ENCODE data around the gene TEX11. TPM values are rescaled to one million over a fixed set of nuclear protein-coding genes. Genes with fewer than 3 reads are reported as not detected.
"Not testable (repeated sequence)": the region's sequence is repeated elsewhere in the genome, so short reads cannot be mapped to it uniquely, and the experiment has no call there.

The TEX11 gene
- total RNA-seq, 2 experiments from 2014 or later = not detected

GRCh38 chrX:70720721-70721120 lies 187.8 kb downstream of the TEX11 start:
- no peaks in the 10 kb centered on the region for H3K79me2 ChIP-seq (ENCODE audit: insufficient read depth, low read depth, low read length)
- H3K4me2 ChIP-seq (ENCODE audit: low read length) = no peak overlapping the region
- ChIA-PET POLR2A (interaction anchor here (0.5 kb wide), 1 partner anchor 305 kb away, joined by 3 read pairs; no protein-coding TSS in a partner anchor), CTCF (ENCODE audit: unreplicated experiment) (no interaction called here)
- DNase-seq (ENCODE audit: low spot score) = no peak
- intact Hi-C loops (cut with micrococcal nuclease; ENCODE audit: unreplicated experiment) = no loop called here
- H3K4me3 ChIP-seq (ENCODE audit: low read depth, low read length, poor library complexity, severe bottlenecking) = no peak overlapping the region
- H3K27ac ChIP-seq (ENCODE audit: low read depth, low read length, poor library complexity, severe bottlenecking) = no peak overlapping the region
- H2AFZ ChIP-seq (ENCODE audit: low read length) = no peak overlapping the region
- no TSS peak for BruUV-seq (replicated peaks)
- no peak for TF ChIP-seq EZH2phosphoT487 (IDR thresholded peaks at IDR 0.05; ENCODE audit: borderline replicate concordance, low read depth, low read length)
- no peak for TF ChIP-seq CTCF (conservative IDR thresholded peaks at IDR 0.05; ENCODE audit: low read length)
- H3K9me2 ChIP-seq (ENCODE audit: insufficient read depth, low read length) = no peaks in the 10 kb centered on the region
- no peaks in the 10 kb centered on the region for H3K4me1 ChIP-seq (ENCODE audit: insufficient read depth, low read length, poor library complexity, severe bottlenecking)
- H3K36me3 ChIP-seq (ENCODE audit: insufficient read depth, low read length) = no peaks in the 10 kb centered on the region
- H4K20me1 ChIP-seq (ENCODE audit: insufficient read depth, low read length) = no peaks in the 10 kb centered on the region
- no peaks in the 10 kb centered on the region for H3K9me3 ChIP-seq (ENCODE audit: low read length)

GRCh38 chrX:70711336-70711735 lies 197.2 kb downstream of the TEX11 start:
- H3K4me3 ChIP-seq (ENCODE audit: low read depth, low read length, poor library complexity, severe bottlenecking); BruUV-seq (replicated peaks); intact Hi-C loops (cut with micrococcal nuclease; ENCODE audit: unreplicated experiment); H3K79me2 ChIP-seq (ENCODE audit: insufficient read depth, low read depth, low read length); DNase-seq (ENCODE audit: low spot score); CTCF ChIA-PET (ENCODE audit: unreplicated experiment); H3K9me2 ChIP-seq (ENCODE audit: insufficient read depth, low read length); POLR2A ChIA-PET; H3K36me3 ChIP-seq (ENCODE audit: insufficient read depth, low read length); H2AFZ ChIP-seq (ENCODE audit: low read length); H3K9me3 ChIP-seq (ENCODE audit: low read length); H3K4me1 ChIP-seq (ENCODE audit: insufficient read depth, low read length, poor library complexity, severe bottlenecking); H3K4me2 ChIP-seq (ENCODE audit: low read length); H4K20me1 ChIP-seq (ENCODE audit: insufficient read depth, low read length); H3K27ac ChIP-seq (ENCODE audit: low read depth, low read length, poor library complexity, severe bottlenecking): not testable (repeated sequence)

- Histone ChIP-seq H3K27ac (ENCODE audit: low read depth, low read length, poor library complexity, severe bottlenecking) (no peak overlapping the region), H3K79me2 (ENCODE audit: insufficient read depth, low read depth, low read length) (no peaks in the 10 kb centered on the region), H4K20me1 (ENCODE audit: insufficient read depth, low read length) (no peaks in the 10 kb centered on the region), H3K4me2 (ENCODE audit: low read length) (no peak overlapping the region), H2AFZ (ENCODE audit: low read length) (no peak overlapping the region), H3K36me3 (ENCODE audit: insufficient read depth, low read length) (no peaks in the 10 kb centered on the region), H3K4me1 (ENCODE audit: insufficient read depth, low read length, poor library complexity, severe bottlenecking) (no peaks in the 10 kb centered on the region), H3K9me2 (ENCODE audit: insufficient read depth, low read length) (no peaks in the 10 kb centered on the region), H3K4me3 (ENCODE audit: low read depth, low read length, poor library complexity, severe bottlenecking) (no peak overlapping the region), H3K9me3 (ENCODE audit: low read length) (no peaks in the 10 kb centered on the region)
- TF ChIP-seq CTCF (conservative IDR thresholded peaks at IDR 0.05; ENCODE audit: low read length) (no peak), EZH2phosphoT487 (IDR thresholded peaks at IDR 0.05; ENCODE audit: borderline replicate concordance, low read depth, low read length) (no peak)
- BruUV-seq (replicated peaks) = no TSS peak
- intact Hi-C loops (cut with micrococcal nuclease; ENCODE audit: unreplicated experiment) = no loop called here
- POLR2A ChIA-PET = no interaction called here
- CTCF ChIA-PET (ENCODE audit: unreplicated experiment) = no interaction called here
- DNase-seq (ENCODE audit: low spot score) = no peak
Observed at GRCh38 chrX:70694339-70695122, 214.0 kb downstream of the TEX11 start.

GRCh38 chrX:70679455-70679854 lies 229.1 kb downstream of the TEX11 start:
- intact Hi-C loops (cut with micrococcal nuclease; ENCODE audit: unreplicated experiment); H3K9me2 ChIP-seq (ENCODE audit: insufficient read depth, low read length); H3K27ac ChIP-seq (ENCODE audit: low read depth, low read length, poor library complexity, severe bottlenecking); H4K20me1 ChIP-seq (ENCODE audit: insufficient read depth, low read length); POLR2A ChIA-PET; H3K9me3 ChIP-seq (ENCODE audit: low read length); DNase-seq (ENCODE audit: low spot score); H3K4me2 ChIP-seq (ENCODE audit: low read length); H2AFZ ChIP-seq (ENCODE audit: low read length); H3K4me1 ChIP-seq (ENCODE audit: insufficient read depth, low read length, poor library complexity, severe bottlenecking); CTCF ChIA-PET (ENCODE audit: unreplicated experiment); BruUV-seq (replicated peaks); H3K36me3 ChIP-seq (ENCODE audit: insufficient read depth, low read length); H3K79me2 ChIP-seq (ENCODE audit: insufficient read depth, low read depth, low read length); H3K4me3 ChIP-seq (ENCODE audit: low read depth, low read length, poor library complexity, severe bottlenecking): not testable (repeated sequence)
